GM18526 (cell line): ENCODE measurements around the gene POFUT2.

Experiments
- POLR2A ChIP-seq: IDR thresholded peaks from 3 replicates; pipeline ENCODE4 v1.6.1; 2011; ENCODE audit not compliant: insufficient read length; ENCODE audit errors: extremely low read depth

Gene POFUT2

DNA sequence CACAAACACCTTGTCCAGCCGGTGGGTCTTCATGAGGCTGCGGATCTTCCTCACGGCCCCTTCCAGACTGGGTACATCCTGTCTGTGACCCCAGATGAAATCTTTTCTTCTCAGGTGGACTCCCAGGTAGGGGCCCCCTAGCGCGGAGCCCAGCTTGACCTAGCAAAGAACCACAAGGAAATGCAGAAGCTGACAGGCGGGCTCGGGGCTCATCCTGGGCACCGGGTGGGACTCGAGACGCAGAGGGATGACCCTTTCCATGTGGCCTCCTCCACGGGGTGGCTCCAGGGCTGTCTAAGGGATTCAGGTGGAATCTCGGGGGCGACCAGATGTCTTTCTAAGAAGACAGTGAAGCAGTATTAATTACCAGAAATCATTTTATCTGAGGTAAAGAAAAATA is 17.8 kb downstream of the POFUT2 start:
- TF ChIP-seq POLR2A: no peak

GRCh38 chr21:45267390-45267760 is 20.3 kb downstream of the POFUT2 start:
- no peak for TF ChIP-seq POLR2A

- no peak for TF ChIP-seq POLR2A
Observed at GRCh38 chr21:45266518-45267389, 20.9 kb downstream of the POFUT2 start.

- TF ChIP-seq POLR2A: no peak
Observed at GRCh38 chr21:45265721-45266517, 21.8 kb downstream of the POFUT2 start.

DNA sequence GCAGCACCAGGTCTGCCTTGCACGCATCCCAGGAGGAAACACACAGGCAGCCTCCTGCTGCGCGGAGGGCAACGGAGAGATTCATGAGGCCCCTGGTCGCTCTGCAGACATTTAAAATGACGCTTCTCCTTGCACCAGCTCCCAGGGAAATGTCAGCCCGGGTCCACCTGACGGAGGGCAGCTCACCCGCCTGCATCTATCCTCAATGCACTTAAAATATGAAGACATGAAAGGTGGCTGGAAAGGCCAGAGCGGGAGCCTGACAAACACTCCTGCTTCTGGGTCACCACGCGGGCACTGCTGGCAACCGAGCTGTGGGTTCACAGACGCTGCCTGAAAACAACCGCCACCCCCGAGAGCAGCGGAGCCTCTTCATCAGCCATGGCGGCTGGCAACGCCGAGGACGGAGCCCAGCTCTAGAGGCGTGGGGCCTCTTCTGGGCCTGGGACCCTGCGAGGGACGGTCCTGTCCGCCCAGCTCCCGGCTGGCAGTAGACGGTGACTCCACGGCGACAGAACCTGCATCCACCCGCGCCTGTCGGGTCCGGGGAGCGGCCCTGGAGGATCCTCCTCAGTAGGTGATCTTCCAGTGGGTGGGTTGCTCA is 22.7 kb downstream of the POFUT2 start:
- no peak for TF ChIP-seq POLR2A

GRCh38 chr21:45264146-45264911 is 23.4 kb downstream of the POFUT2 start:
- TF ChIP-seq POLR2A: no peak

DNA sequence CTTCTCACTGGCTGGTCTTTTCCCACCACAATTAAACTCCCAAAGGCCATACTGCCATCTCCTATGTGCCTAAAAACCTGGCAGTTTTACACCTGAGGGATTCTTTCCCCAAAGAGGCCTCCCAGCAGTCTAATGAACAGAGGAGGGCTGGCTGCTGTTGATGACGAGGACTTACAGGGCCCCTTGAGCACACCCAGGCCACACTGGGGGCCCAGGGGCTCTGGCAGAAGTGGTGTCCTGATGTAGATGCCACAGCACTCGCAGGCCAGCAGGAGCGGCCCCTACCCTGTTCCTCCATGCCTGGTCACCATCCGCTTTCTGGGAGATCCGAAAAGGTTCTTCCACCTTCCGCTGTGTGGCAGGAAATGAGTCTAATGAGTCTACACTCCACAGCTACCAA is 24.2 kb downstream of the POFUT2 start:
- TF ChIP-seq POLR2A: no peak

DNA sequence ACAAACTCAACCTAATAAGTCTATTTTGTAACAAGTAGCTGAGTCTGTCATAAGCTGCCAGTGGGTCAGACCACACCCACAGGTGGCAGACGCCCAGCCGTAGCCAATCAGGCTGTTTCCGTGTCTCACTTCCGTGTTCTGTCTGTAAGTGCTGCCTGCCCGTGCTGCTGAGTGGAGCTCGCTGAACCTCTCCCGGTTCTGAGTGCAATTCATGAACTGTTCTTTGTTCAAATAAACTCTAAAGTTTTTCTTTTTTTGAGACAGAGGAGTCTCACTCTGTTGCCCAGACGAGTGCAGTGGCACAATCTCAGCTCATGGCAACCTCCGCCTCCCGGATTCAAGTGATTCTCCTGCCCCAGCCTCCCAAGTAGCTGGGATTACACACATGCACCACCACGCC is 25.1 kb downstream of the POFUT2 start:
- no peak for TF ChIP-seq POLR2A

- no peak for TF ChIP-seq POLR2A
Observed at GRCh38 chr21:45262041-45262581, 25.6 kb downstream of the POFUT2 start.

DNA sequence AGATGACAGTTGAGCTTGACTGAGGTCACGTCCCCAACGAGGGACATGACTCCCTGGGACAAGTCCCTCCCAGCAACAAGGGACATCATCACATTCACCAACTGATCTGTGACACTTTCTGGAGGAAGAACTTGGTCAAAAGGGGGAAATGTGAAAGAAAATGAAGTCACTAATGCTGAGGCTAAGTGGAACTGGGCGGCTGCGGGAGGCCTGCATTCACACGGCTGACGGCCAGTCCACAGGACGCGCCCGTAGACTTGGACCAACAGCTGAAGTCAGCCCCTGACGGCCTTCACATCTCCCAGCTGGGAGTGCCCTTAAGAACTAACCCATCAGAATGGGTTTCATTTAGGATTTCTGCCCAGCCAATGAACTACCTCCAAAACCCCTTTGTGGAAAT is 26.6 kb downstream of the POFUT2 start:
- TF ChIP-seq POLR2A: no peak

DNA sequence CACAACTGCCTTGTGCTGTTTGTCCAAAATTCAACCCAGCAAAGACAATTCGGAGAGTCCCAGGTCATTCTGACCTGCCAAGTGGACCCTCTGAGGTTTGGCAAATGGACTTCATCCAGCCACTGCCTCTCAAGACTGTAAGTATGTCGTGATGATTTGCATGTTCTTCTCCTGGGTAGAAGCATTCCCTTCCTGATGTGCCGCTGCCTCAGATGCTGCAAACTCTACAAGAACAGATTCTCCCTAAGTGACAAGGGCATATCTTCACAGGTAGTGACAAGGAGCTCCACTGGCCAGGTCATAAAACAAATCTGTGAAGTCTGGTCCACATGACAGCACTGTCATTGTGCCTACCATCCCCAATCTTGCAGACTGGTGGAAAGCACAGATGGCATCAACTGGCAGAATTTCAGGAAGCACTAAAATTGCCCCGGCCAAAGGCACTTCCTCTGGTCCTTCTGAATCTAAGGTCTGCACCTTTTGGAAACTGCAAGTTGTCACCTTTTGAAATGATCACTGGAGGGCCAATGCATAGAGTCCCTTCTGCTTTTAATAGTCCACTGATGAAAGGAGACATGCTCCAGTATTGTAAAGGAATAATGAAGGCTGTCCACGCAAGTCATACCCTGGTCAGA is 27.4 kb downstream of the POFUT2 start:
- no peak for TF ChIP-seq POLR2A

- TF ChIP-seq POLR2A: no peak
Observed at GRCh38 chr21:45259206-45259840, 28.4 kb downstream of the POFUT2 start.

DNA sequence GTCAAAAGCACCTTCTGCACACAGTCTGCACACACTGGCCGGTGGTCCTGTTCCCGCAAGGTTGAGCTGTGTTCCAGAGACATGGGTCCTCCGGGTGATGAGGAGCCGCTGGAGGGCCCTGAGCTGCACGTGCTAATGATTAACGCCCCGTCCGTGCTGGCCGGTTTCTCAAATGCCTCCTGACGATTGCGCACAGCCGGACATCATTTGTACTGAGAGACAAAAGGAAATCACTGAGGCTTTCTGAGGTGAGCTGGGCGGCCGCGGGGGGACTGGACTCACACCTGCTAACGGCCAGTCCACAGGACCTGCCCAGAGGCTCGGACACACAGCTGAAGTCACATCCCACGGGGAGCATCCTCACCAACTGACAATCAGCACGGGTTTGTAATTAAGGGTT is 29.2 kb downstream of the POFUT2 start:
- no peak for TF ChIP-seq POLR2A

DNA sequence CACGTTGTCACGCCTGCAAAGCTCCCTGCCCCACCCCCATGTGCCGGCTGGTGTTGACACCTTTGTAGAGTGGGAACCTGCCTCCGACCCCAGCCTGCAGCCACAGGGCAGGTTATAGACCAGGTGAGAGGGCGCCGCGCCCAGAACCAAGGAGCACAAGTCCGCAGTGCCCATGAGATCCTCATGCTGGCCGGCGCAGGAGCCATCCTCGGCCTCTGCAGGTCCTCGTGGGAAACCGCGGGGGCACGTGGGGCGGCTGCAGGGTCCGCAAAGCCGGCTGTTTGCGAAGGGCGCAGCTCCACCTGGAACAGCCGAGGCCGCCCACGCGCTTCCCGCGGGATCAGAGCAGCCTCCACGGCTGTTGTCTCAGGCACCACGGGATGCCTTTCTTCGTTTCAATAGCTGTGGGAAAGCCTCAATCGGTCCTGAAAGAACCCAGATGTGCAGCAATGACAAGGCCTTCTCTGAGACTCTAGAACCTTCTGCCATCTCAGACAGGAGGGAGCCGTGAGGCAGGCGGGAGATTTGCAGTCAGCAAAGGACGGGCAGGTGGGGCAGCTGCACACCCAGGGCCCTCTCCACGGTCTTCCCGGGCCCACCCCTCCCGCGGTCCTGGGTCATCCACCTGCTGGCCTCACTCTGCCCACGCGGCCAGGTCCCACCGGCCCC is 29.9 kb downstream of the POFUT2 start:
- no peak for TF ChIP-seq POLR2A
